OCI-LY7 (cell line): ENCODE measurements around the gene SEMA3F. TPM values are rescaled to one million over a fixed set of nuclear protein-coding genes. Genes with fewer than 3 reads are reported as not detected.
A peak's percentile ranks its signal among the peaks of the same experiment; 100 is the strongest.

ENCODE experiments used
- BruUV-seq: library from RNA; stranded (reverse); fragments of 400-500 nt; replicated peaks from 2 replicates; lab custom pipeline; 2021; lab: Mats Ljungman, UMichigan
- CTCF ChIA-PET: fragments of 300-600 bp; sonication (Branson Sonifier 250); formaldehyde crosslinking; loops from one replicate; lab custom pipeline; 2022; ENCODE audit warnings: antibody characterized with exemption; ENCODE audit not compliant: unreplicated experiment; lab: Charles Lee
- POLR2A ChIA-PET: fragments of 300-600 bp; sonication (Branson Sonifier 250); formaldehyde crosslinking; loops from one replicate; lab custom pipeline; 2022; ENCODE audit warnings: antibody characterized with exemption; lab: Charles Lee
- DNase-seq: peaks from one replicate; pipeline ENCODE4 v3.0.0-alpha.2; 2015; ENCODE audit warnings: low spot score
- H2AFZ ChIP-seq: fragments of 200-600 bp; sonication (generic), shearing (Covaris generic); 2 replicates; pipeline ENCODE4 v1.6.1; 2014; ENCODE audit warnings: mild to moderate bottlenecking, antibody characterized with exemption, low read length, moderate library complexity
- H3K27ac ChIP-seq: fragments of 200-600 bp; sonication (generic); 2 replicates; pipeline ENCODE4 v1.5.1; 2014; ENCODE audit warnings: mixed run types, low read depth, mild to moderate bottlenecking, moderate library complexity, low read length, inconsistent platforms; ENCODE audit not compliant: poor library complexity, severe bottlenecking
- H3K36me3 ChIP-seq: fragments of 200-600 bp; sonication (generic); 2 replicates; pipeline ENCODE4 v1.6.1; 2014; ENCODE audit warnings: mild to moderate bottlenecking, antibody characterized with exemption, low read length, moderate library complexity, mixed read lengths; ENCODE audit not compliant: insufficient read depth
- H3K4me1 ChIP-seq: fragments of 200-600 bp; sonication (generic); 2 replicates; pipeline ENCODE4 v1.5.1; 2014; ENCODE audit warnings: mild to moderate bottlenecking, low read length; ENCODE audit not compliant: insufficient read depth, poor library complexity, severe bottlenecking
- H3K4me2 ChIP-seq: fragments of 200-600 bp; sonication (generic); 2 replicates; pipeline ENCODE4 v1.6.1; 2014; ENCODE audit warnings: mild to moderate bottlenecking, low read length
- H3K4me3 ChIP-seq: fragments of 200-600 bp; sonication (generic); 2 replicates; pipeline ENCODE4 v1.5.1; 2014; ENCODE audit warnings: mild to moderate bottlenecking, low read depth, low read length; ENCODE audit not compliant: poor library complexity, severe bottlenecking
- H3K79me2 ChIP-seq: fragments of 200-600 bp; sonication (generic); 2 replicates; pipeline ENCODE4 v1.6.1; 2016; ENCODE audit warnings: low read depth, mild to moderate bottlenecking, low read length, moderate library complexity, mixed read lengths; ENCODE audit not compliant: insufficient read depth
- H3K9me2 ChIP-seq: fragments of 200-600 bp; sonication (generic); 2 replicates; pipeline ENCODE4 v1.6.1; 2016; ENCODE audit warnings: mild to moderate bottlenecking, low read length, mixed read lengths; ENCODE audit not compliant: insufficient read depth
- H3K9me3 ChIP-seq: fragments of 200-600 bp; sonication (generic); 2 replicates; pipeline ENCODE4 v1.6.1; 2014; ENCODE audit warnings: mild to moderate bottlenecking, mixed run types, low read length, mixed read lengths
- H4K20me1 ChIP-seq: fragments of 200-600 bp; sonication (generic); 2 replicates; pipeline ENCODE4 v1.6.1; 2014; ENCODE audit warnings: mild to moderate bottlenecking, antibody characterized with exemption, low read length, moderate library complexity, mixed read lengths; ENCODE audit not compliant: insufficient read depth
- CTCF ChIP-seq: fragments of 200-600 bp; sonication (generic); conservative IDR thresholded peaks from 2 replicates; pipeline ENCODE4 v1.5.1; 2014; ENCODE audit warnings: mild to moderate bottlenecking, antibody characterized with exemption, low read length, moderate library complexity, mixed read lengths
- EZH2phosphoT487 ChIP-seq: fragments of 200-600 bp; sonication (generic); IDR thresholded peaks from 2 replicates; pipeline ENCODE4 v1.6.1; 2018; ENCODE audit warnings: low read depth, borderline replicate concordance, mild to moderate bottlenecking, mixed run types, antibody characterized with exemption, low read length, moderate library complexity, mixed read lengths
- intact Hi-C: fragments of 100-400 bp; cut with micrococcal nuclease; formaldehyde crosslinking; loops from one replicate; pipeline ENCODE4 v1.10.0; 2022; ENCODE audit not compliant: unreplicated experiment
- total RNA-seq, 2 experiments: library from RNA; depleted of rRNA in 1 of 2; stranded (reverse); fragments of >200 nt in 1 of 2; shearing (Covaris generic) in 1 of 2; gene quantifications; 2 replicates each; pipeline ENCODE4 v1.2.3, GENCODE V29; 2014 to 2022

Gene SEMA3F
- total RNA-seq, 2 experiments from 2014 or later, result 0.84 TPM; not detected in 1

GRCh38 chr3:50237133-50237651 lies 82.1 kb downstream of the SEMA3F start:
- peak; percentile 58 for DNase-seq
- H3K4me1 ChIP-seq, result peaks cover 54% of the 10 kb centered on the region
- H3K27ac ChIP-seq, result peak overlapping the region; percentile 64
- no peaks in the 10 kb centered on the region for H3K9me3 ChIP-seq
- peak overlapping the region; percentile 80 for H3K4me3 ChIP-seq
- ChIA-PET CTCF (interaction anchor here (1.4 kb wide), 1 partner anchor 9 kb away, joined by 3 read pairs; no protein-coding TSS in a partner anchor), POLR2A (interaction anchor here (0.6 to 0.9 kb wide), 8 partner anchors 9 to 1282 kb away, joined by 3 to 6 read pairs (median 4); partner anchors contain the start of gene SEMA3B)
- peaks cover 58% of the 10 kb centered on the region for H3K79me2 ChIP-seq
- TF ChIP-seq CTCF, result no peak
- no peak for TF ChIP-seq EZH2phosphoT487
- H3K36me3 ChIP-seq, result peaks cover 27% of the 10 kb centered on the region; the same call in 1 of the 2 replicates
- H3K4me2 ChIP-seq, result peak overlapping the region; percentile 87
- no peaks in the 10 kb centered on the region for H3K9me2 ChIP-seq
- no peak overlapping the region; the same call in 1 of the 2 replicates for H2AFZ ChIP-seq
- peaks cover 6% of the 10 kb centered on the region; the same call in 1 of the 2 replicates for H4K20me1 ChIP-seq
- intact Hi-C loops, result loop anchor here (1.0 to 5.0 kb wide), 3 partner anchors 9 to 330 kb away; partner anchors contain the start of genes C3orf18 and HEMK1
- BruUV-seq, result no TSS peak

- intact Hi-C loops, result loop anchor here (1.0 to 5.0 kb wide), 3 partner anchors 8 to 329 kb away; partner anchors contain the start of genes C3orf18 and HEMK1
- H4K20me1 ChIP-seq, result peaks cover 7% of the 10 kb centered on the region; the same call in 1 of the 2 replicates
- peaks cover 65% of the 10 kb centered on the region for H3K79me2 ChIP-seq
- DNase-seq, result peak; percentile 90
- H3K9me2 ChIP-seq, result no peaks in the 10 kb centered on the region
- no peak overlapping the region; the same call in 1 of the 2 replicates for H2AFZ ChIP-seq
- peak overlapping the region; percentile 87 for H3K4me2 ChIP-seq
- ChIA-PET CTCF (interaction anchor here (1.4 kb wide), 1 partner anchor 9 kb away, joined by 3 read pairs; no protein-coding TSS in a partner anchor), POLR2A (interaction anchor here (0.6 to 1.0 kb wide), 8 partner anchors 9 to 433 kb away, joined by 3 to 6 read pairs (median 4); partner anchors contain the start of gene SEMA3B)
- peak overlapping the region; percentile 64 for H3K27ac ChIP-seq
- peaks cover 27% of the 10 kb centered on the region; the same call in 1 of the 2 replicates for H3K36me3 ChIP-seq
- no peaks in the 10 kb centered on the region for H3K9me3 ChIP-seq
- peak overlapping the region; percentile 80 for H3K4me3 ChIP-seq
- peaks cover 62% of the 10 kb centered on the region for H3K4me1 ChIP-seq
- no TSS peak for BruUV-seq
- TF ChIP-seq CTCF (no peak), EZH2phosphoT487 (no peak)
These were observed 82.8 kb downstream of the SEMA3F start for GRCh38 chr3:50237754-50238548.
